ENCODE results near the gene LMAN1L.

DNA sequence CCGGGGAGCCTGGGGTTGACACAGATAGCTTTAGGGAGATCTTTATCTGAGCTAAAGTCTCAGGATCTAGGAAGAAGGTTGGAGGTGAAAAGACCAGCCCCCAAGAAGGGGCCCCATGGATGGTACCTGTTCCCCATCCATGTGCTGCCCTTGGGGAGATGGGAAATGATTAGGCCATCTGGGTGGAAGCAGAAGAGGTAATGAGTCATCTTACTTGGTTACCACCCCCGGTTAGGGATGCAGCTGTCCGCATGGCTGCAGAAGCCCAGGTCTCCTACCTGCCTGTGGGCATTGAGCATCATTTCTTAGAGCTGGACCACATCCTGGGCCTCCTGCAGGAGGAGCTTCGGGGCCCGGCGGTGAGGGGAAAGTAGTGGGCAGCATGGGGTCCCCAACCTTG, 10.7 kb downstream of the LMAN1L start:
- TF ChIP-seq, protein P1, sequence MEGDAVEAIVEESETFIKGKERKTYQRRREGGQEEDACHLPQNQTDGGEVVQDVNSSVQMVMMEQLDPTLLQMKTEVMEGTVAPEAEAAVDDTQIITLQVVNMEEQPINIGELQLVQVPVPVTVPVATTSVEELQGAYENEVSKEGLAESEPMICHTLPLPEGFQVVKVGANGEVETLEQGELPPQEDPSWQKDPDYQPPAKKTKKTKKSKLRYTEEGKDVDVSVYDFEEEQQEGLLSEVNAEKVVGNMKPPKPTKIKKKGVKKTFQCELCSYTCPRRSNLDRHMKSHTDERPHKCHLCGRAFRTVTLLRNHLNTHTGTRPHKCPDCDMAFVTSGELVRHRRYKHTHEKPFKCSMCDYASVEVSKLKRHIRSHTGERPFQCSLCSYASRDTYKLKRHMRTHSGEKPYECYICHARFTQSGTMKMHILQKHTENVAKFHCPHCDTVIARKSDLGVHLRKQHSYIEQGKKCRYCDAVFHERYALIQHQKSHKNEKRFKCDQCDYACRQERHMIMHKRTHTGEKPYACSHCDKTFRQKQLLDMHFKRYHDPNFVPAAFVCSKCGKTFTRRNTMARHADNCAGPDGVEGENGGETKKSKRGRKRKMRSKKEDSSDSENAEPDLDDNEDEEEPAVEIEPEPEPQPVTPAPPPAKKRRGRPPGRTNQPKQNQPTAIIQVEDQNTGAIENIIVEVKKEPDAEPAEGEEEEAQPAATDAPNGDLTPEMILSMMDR (IDR thresholded peaks at IDR 0.05 in 4 of 5, conservative IDR thresholded peaks at IDR 0.05 in 1 of 5), result no peak
- no peak for TF ChIP-seq POLR2A (IDR thresholded peaks at IDR 0.05)
